Cerebellar nuclear complex (tissue), 1 donor: ENCODE data around the gene SOAT1.
"Not testable (repeated sequence)": the region's sequence is repeated elsewhere in the genome, so short reads cannot be mapped to it uniquely, and the experiment has no call there.

Experiments
- DNase-seq, 2 experiments: peaks; one replicate each; lab custom pipeline; 2025; lab: John Stamatoyannopoulos, UW

SOAT1 gene

GRCh38 chr1:179353546-179353945, 59.9 kb downstream of the SOAT1 start:
- no peak for DNase-seq

- DNase-seq = not testable (repeated sequence)
Measured at GRCh38 chr1:179361631-179362030, 68.0 kb downstream of the SOAT1 start.

GRCh38 chr1:179365342-179366092, 71.9 kb downstream of the SOAT1 start, which contains the start of gene AXDND1:
Gene AXDND1 (plus strand): TSS chr1:179365971. CDS start chr1:179366510, 539 bp downstream.
- no peak for DNase-seq

- no peak for DNase-seq
Measured at GRCh38 chr1:179366093-179366800, 72.7 kb downstream of the SOAT1 start.

- peak in 1 of 2 experiments; percentile 53 for DNase-seq
Measured at GRCh38 chr1:179369751-179370341, 76.2 kb downstream of the SOAT1 start.

- DNase-seq = no peak
Measured at GRCh38 chr1:179372160-179372559, 78.6 kb downstream of the SOAT1 start.

- DNase-seq = no peak
Measured at GRCh38 chr1:179376223-179376622, 82.6 kb downstream of the SOAT1 start.

- DNase-seq = no peak
Measured at GRCh38 chr1:179380299-179380698, 86.7 kb downstream of the SOAT1 start.

GRCh38 chr1:179384027-179384426, 90.4 kb downstream of the SOAT1 start:
- DNase-seq = no peak

- DNase-seq = no peak
Measured at GRCh38 chr1:179385510-179385909, 91.9 kb downstream of the SOAT1 start.

- no peak for DNase-seq
Measured at GRCh38 chr1:179393721-179394120, 100.1 kb downstream of the SOAT1 start.

GRCh38 chr1:179399399-179399798, 105.8 kb downstream of the SOAT1 start:
- not testable (repeated sequence) for DNase-seq
